Effector memory CD8-positive, alpha-beta T cell (primary cell): ENCODE measurements around the gene CLDN5.

Source experiments
- ATAC-seq: fragments of 150-1000 bp; cut with Tn5 transposase; replicated peaks from 2 replicates; pipeline ENCODE4 v1.10.0; 2021; ENCODE audit warnings: mild to moderate bottlenecking, moderate library complexity
- DNase-seq, 3 experiments: peaks; one replicate each; pipeline ENCODE4 v3.0.0; 2021
- H3K27ac Mint-ChIP-seq, 2 donors: one replicate each; pipeline ENCODE4 v1.8.0; 2022; ENCODE audit warnings: mild to moderate bottlenecking in 2 of 2, mixed read lengths in 2 of 2, moderate library complexity in 2 of 2
- H3K27me3 Mint-ChIP-seq, 2 donors: one replicate each; pipeline ENCODE4 v1.8.0; 2022; ENCODE audit warnings: mixed read lengths in 2 of 2
- H3K36me3 Mint-ChIP-seq: one replicate; pipeline ENCODE4 v1.8.0; 2022; ENCODE audit warnings: mild to moderate bottlenecking, moderate library complexity, mixed read lengths; ENCODE audit not compliant: insufficient read depth
- H3K4me1 Mint-ChIP-seq, 2 donors: one replicate each; pipeline ENCODE4 v1.8.0; 2022; ENCODE audit warnings: low read depth in 2 of 2, mixed read lengths in 2 of 2
- H3K4me3 Mint-ChIP-seq, 2 donors: one replicate each; pipeline ENCODE4 v1.8.0; 2022; ENCODE audit warnings: mild to moderate bottlenecking in 2 of 2, mixed read lengths in 2 of 2, moderate library complexity in 2 of 2
- H3K9me3 Mint-ChIP-seq, 2 donors: one replicate each; pipeline ENCODE4 v1.8.0; 2022; ENCODE audit warnings: mixed read lengths in 2 of 2

CLDN5 gene

GRCh38 chr22:19499880-19500242 is 24.3 kb downstream of the CLDN5 start:
- Mint-ChIP-seq H3K9me3 (no peaks in the 10 kb centered on the region), H3K4me3 (no peak overlapping the region), H3K27me3 (no peaks in the 10 kb centered on the region), H3K4me1 (no peaks in the 10 kb centered on the region), H3K36me3 (no peaks in the 10 kb centered on the region), H3K27ac (peak overlapping the region in 1 of 2 donors; percentile 30)
- ATAC-seq (no peak), DNase-seq (no peak)

- H3K4me1 Mint-ChIP-seq, result no peaks in the 10 kb centered on the region
- no peaks in the 10 kb centered on the region for H3K36me3 Mint-ChIP-seq
- no peak for DNase-seq
- no peak overlapping the region for H3K27ac Mint-ChIP-seq
- H3K9me3 Mint-ChIP-seq, result no peaks in the 10 kb centered on the region
- ATAC-seq, result no peak
- H3K4me3 Mint-ChIP-seq, result no peak overlapping the region
- H3K27me3 Mint-ChIP-seq, result no peaks in the 10 kb centered on the region
Observed at GRCh38 chr22:19499236-19499879, 24.9 kb downstream of the CLDN5 start.

GRCh38 chr22:19498866-19499190 is 25.4 kb downstream of the CLDN5 start:
- Mint-ChIP-seq H3K9me3 (no peaks in the 10 kb centered on the region), H3K36me3 (no peaks in the 10 kb centered on the region), H3K4me1 (no peaks in the 10 kb centered on the region), H3K27me3 (no peaks in the 10 kb centered on the region), H3K27ac (no peak overlapping the region), H3K4me3 (no peak overlapping the region)
- no peak for ATAC-seq
- DNase-seq, result no peak

- Mint-ChIP-seq H3K27ac (no peak overlapping the region), H3K9me3 (no peaks in the 10 kb centered on the region), H3K4me3 (no peak overlapping the region), H3K27me3 (no peaks in the 10 kb centered on the region), H3K4me1 (no peaks in the 10 kb centered on the region), H3K36me3 (no peaks in the 10 kb centered on the region)
- DNase-seq, result no peak
- ATAC-seq, result no peak
Observed at GRCh38 chr22:19498154-19498865, 25.9 kb downstream of the CLDN5 start.

GRCh38 chr22:19497245-19497644 is 27.0 kb downstream of the CLDN5 start:
- H3K9me3 Mint-ChIP-seq, result no peaks in the 10 kb centered on the region
- H3K36me3 Mint-ChIP-seq, result no peaks in the 10 kb centered on the region
- DNase-seq, result no peak
- no peaks in the 10 kb centered on the region for H3K4me1 Mint-ChIP-seq
- no peaks in the 10 kb centered on the region for H3K27me3 Mint-ChIP-seq
- ATAC-seq, result no peak
- H3K27ac Mint-ChIP-seq, result no peak overlapping the region
- H3K4me3 Mint-ChIP-seq, result no peak overlapping the region

GRCh38 chr22:19496324-19496630 is 27.9 kb downstream of the CLDN5 start:
- H3K27ac Mint-ChIP-seq, result no peak overlapping the region
- H3K27me3 Mint-ChIP-seq, result no peaks in the 10 kb centered on the region
- no peak overlapping the region for H3K4me3 Mint-ChIP-seq
- DNase-seq, result no peak
- H3K9me3 Mint-ChIP-seq, result no peaks in the 10 kb centered on the region
- H3K36me3 Mint-ChIP-seq, result no peaks in the 10 kb centered on the region
- no peak for ATAC-seq
- no peaks in the 10 kb centered on the region for H3K4me1 Mint-ChIP-seq

GRCh38 chr22:19495562-19496323 is 28.5 kb downstream of the CLDN5 start:
- ATAC-seq, result no peak
- DNase-seq, result no peak
- H3K36me3 Mint-ChIP-seq, result no peaks in the 10 kb centered on the region
- H3K4me3 Mint-ChIP-seq, result no peak overlapping the region
- H3K4me1 Mint-ChIP-seq, result no peaks in the 10 kb centered on the region
- no peaks in the 10 kb centered on the region for H3K27me3 Mint-ChIP-seq
- H3K9me3 Mint-ChIP-seq, result no peaks in the 10 kb centered on the region
- no peak overlapping the region for H3K27ac Mint-ChIP-seq

- no peaks in the 10 kb centered on the region for H3K4me1 Mint-ChIP-seq
- ATAC-seq (no peak), DNase-seq (no peak)
- H3K27ac Mint-ChIP-seq, result no peak overlapping the region
- H3K4me3 Mint-ChIP-seq, result no peak overlapping the region
- no peaks in the 10 kb centered on the region for H3K27me3 Mint-ChIP-seq
- no peaks in the 10 kb centered on the region for H3K36me3 Mint-ChIP-seq
- no peaks in the 10 kb centered on the region for H3K9me3 Mint-ChIP-seq
Observed at GRCh38 chr22:19494676-19495173, 29.5 kb downstream of the CLDN5 start.

GRCh38 chr22:19494001-19494560 is 30.1 kb downstream of the CLDN5 start:
- Mint-ChIP-seq H3K36me3 (no peaks in the 10 kb centered on the region), H3K9me3 (no peaks in the 10 kb centered on the region), H3K4me1 (no peaks in the 10 kb centered on the region), H3K4me3 (no peak overlapping the region), H3K27me3 (no peaks in the 10 kb centered on the region), H3K27ac (no peak overlapping the region)
- no peak for DNase-seq
- no peak for ATAC-seq

GRCh38 chr22:19492504-19493174 is 31.6 kb downstream of the CLDN5 start:
- Mint-ChIP-seq H3K9me3 (no peaks in the 10 kb centered on the region), H3K27ac (no peak overlapping the region), H3K4me1 (no peaks in the 10 kb centered on the region), H3K27me3 (no peaks in the 10 kb centered on the region), H3K4me3 (no peak overlapping the region), H3K36me3 (no peaks in the 10 kb centered on the region)
- no peak for DNase-seq
- no peak for ATAC-seq

- Mint-ChIP-seq H3K4me3 (no peak overlapping the region), H3K4me1 (no peaks in the 10 kb centered on the region), H3K36me3 (no peaks in the 10 kb centered on the region), H3K9me3 (no peaks in the 10 kb centered on the region), H3K27ac (no peak overlapping the region), H3K27me3 (no peaks in the 10 kb centered on the region)
- DNase-seq (no peak), ATAC-seq (no peak)
Observed at GRCh38 chr22:19490628-19491230, 33.5 kb downstream of the CLDN5 start.

- Mint-ChIP-seq H3K4me1 (no peaks in the 10 kb centered on the region), H3K9me3 (no peaks in the 10 kb centered on the region), H3K27me3 (no peaks in the 10 kb centered on the region), H3K4me3 (no peak overlapping the region), H3K27ac (no peak overlapping the region), H3K36me3 (no peaks in the 10 kb centered on the region)
- DNase-seq (no peak), ATAC-seq (no peak)
Observed at GRCh38 chr22:19488884-19489843, 35.0 kb downstream of the CLDN5 start.
